ENCODE results near the gene TRIP4.

The TRIP4 gene

DNA sequence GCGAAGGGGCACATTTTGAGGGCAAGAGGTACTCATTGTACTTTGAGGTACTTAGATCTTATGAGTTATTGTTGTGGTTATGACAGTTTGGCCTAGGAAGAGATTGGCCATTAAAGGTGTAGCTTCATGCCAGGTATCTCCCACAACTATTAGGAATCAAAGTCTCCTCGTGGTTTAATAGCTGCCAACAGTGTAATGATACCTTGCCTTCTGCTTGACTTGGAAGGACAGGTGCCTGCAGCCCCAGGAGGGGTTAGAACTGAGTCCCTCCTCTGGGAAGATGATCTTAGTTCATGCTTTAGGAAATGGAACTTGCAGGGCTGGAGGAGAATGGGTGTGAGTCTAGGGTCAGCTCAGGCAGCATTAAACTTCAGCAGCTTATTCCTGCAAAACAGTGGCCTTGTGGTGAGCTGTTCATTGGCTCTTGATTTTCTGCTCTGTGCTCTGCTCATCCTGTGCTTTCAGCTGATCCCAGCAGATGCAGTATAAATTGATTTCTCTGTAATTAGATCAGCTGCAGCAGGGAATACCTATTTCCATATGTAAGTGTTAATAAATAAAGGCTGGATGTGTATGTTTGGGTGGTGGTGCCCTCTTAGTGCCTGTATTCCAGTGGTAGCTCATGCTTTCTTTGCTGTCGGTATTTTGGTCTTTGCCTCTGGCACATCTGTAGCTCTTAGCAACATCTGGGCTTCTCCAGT is 113.2 kb downstream of the TRIP4 start:
- peak; percentile 89 for DNase-seq

DNA sequence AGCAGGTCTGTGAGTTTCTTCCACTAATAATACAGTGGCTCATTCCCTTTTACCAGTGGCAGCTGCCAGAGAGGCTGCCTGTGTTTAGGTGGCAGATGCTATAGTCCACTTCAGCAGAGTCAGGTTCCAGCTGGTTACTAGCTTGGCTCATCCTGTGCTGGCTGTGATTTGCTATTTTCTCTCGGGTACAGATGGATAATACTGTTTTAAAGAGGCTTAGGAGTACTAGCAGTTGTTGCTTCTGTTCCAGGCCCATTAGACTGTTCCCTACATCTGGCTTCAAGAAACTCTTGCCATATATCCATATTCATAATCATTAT is 113.7 kb downstream of the TRIP4 start:
- peak; percentile 98 for DNase-seq

GRCh38 chr15:64502151-64502550 is 114.5 kb downstream of the TRIP4 start:
- DNase-seq, result no peak

DNA sequence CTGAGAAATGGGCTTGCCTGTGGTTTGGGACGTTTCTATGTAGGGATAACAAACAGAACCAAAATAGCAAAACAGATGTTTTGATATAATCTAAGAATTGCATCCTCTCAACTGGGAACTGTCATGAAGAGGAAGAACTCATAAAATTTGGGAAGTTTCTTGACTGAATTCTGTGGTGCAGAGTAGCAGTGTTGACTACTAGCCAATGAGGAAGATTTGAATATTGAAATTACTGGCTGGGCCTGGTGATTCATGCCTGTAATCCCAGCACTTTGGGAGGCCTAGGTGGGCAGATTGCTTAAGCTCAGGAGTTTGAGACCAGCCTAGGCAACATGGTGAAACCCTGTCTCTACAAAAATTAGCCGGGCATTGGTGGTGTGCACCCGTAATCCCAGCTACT is 114.9 kb downstream of the TRIP4 start:
- peak; percentile 33 for DNase-seq

DNA sequence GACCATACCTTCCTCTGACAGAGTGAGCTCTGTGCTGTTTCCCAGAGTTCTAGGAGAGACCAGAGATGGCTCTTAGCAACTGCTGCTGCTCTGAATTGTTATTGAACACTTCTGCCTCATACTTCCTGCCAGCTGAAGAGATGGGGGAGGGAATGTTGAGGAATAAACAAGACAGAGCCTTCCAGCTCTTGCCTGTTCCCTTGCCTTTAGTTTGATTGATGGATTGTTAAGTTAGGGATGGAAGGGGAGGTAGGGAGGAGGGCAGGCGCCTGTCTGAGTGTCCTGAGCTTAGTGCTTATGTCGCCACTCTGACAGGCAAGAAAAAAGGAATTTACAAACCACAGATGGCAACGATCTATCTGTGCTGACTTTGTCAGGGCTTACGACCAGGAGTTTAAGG is 115.6 kb downstream of the TRIP4 start:
- DNase-seq, result peak; percentile 97

GRCh38 chr15:64503640-64504039 is 116.0 kb downstream of the TRIP4 start:
- no peak for DNase-seq

Data from NCI-H82 (cell line).